ENCODE measurements around the gene CRTC3.

DNA sequence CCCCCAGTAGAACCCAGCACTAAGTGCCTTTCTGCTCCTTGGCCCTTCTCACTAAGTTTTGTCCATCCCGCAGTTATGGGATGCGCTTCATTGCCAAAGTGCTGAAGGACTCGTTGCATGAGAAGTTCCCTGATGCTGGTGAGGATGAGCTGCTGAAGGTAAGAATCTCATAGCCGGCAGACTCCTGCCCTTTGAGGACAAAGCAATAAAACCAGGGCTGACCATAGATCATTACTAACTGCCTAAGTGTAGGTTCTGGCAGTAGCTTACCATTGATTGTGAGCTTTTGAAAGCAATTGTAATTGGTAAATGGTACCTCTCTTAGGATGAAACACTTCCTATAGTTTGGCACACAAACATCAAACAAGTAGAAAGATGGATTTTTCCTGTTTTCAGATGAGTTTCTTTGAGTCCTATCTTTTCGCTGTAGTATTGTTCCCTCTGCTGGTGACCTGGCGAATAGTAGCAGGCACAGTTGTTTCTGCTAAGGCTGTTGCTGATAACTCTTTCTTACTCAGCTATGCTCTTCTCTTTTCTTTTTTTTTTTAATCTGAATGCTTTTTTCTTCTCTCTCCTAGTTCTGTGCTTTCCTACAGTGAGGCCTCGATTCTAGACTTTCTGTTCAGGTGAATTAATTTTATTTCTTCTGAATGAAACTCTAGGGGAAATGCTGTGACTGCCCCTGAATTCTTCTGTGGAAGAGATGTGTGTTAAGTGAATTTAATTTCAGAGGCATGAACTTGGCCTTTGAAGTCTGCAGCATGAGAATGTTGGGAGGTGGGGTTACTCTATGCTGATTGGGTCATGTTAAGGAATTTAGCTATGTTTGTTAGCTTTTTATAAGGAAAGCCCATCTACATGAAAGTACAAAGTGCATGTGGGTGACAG is 47.4 kb upstream of the CRTC3 start:
- TF ChIP-seq POLR2AphosphoS5 (IDR thresholded peaks at IDR 0.05; ENCODE audit: low read depth, low read length) (no peak), TAF1 (IDR thresholded peaks at IDR 0.05; ENCODE audit: borderline replicate concordance, insufficient read depth, low read length) (no peak)

All from PFSK-1 (cell line).